ENCODE results near the gene SDK1. TPM values are rescaled to one million over a fixed set of nuclear protein-coding genes. Genes with fewer than 3 reads are reported as not detected.

The SDK1 gene
- total RNA-seq, 2 donors from 2014 or later, result 19.8 to 32.4 TPM

DNA sequence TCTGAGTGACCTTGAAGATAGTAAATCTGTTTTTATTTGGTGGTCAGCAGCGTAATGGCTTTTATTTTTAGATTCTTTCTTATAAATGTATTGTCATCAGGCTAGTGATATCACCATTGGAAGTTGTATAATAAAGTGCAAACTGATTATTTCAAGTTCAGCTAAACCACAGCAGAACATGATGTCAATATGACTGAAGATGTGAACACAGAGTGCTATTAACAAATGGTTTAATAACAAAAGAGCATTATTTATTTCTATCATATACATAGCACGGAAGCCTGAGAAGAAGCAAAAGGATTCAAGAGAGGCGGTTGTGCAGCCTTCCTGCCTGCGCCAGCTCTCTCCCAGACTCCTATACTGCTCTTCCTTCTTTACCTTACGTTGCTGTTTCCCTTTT is 142.7 kb downstream of the SDK1 start:
- DNase-seq, result no peak
- WGBS, 2 donors, result 79 to 91% methylated on average over 5 of the region's 5 CpGs

DNA sequence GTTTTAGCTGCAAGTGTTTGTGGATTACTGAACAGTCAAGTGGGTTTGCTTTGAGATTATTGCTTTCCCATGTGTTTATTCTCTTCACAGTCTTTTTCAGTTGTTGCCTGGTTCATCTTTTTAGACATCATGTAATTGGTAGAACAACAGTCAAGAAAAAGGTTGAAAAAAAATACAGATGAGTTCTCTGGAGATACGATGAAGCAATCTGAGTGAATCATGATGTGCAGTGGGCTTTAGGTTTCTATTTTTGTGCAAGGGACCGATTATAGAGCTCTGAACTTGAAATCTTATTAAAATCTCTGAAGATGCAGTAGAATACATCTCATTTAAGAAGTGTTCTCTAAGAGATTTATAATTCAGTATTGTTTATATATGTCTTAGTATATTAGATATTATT is 145.7 kb downstream of the SDK1 start:
- ATAC-seq, result no peak
- no peaks in the 10 kb centered on the region for H3K36me3 ChIP-seq (replicated peaks in 1 of 2; ENCODE audit: insufficient read depth in 1 of 2, low read depth in 2 of 2)
- DNase-seq, result no peak
- H3K4me3 ChIP-seq, result no peak overlapping the region
- H3K9me3 ChIP-seq, result no peaks in the 10 kb centered on the region
- H3K4me1 ChIP-seq, result peaks cover 6% of the 10 kb centered on the region
- no peaks in the 10 kb centered on the region for H3K27me3 ChIP-seq
- WGBS, 2 donors, result 82 to 88% methylated on average over 2 of the region's 2 CpGs
- no peak overlapping the region for H3K27ac ChIP-seq
- TF ChIP-seq POLR2A (IDR thresholded peaks at IDR 0.05), result no peak
- TF ChIP-seq, protein P1, sequence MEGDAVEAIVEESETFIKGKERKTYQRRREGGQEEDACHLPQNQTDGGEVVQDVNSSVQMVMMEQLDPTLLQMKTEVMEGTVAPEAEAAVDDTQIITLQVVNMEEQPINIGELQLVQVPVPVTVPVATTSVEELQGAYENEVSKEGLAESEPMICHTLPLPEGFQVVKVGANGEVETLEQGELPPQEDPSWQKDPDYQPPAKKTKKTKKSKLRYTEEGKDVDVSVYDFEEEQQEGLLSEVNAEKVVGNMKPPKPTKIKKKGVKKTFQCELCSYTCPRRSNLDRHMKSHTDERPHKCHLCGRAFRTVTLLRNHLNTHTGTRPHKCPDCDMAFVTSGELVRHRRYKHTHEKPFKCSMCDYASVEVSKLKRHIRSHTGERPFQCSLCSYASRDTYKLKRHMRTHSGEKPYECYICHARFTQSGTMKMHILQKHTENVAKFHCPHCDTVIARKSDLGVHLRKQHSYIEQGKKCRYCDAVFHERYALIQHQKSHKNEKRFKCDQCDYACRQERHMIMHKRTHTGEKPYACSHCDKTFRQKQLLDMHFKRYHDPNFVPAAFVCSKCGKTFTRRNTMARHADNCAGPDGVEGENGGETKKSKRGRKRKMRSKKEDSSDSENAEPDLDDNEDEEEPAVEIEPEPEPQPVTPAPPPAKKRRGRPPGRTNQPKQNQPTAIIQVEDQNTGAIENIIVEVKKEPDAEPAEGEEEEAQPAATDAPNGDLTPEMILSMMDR (IDR thresholded peaks at IDR 0.05), result no peak
- intact Hi-C loops (cut with DNase I), result no loop called here

More for the DNA sequence above, 142.7 kb downstream of the SDK1 start:
- Histone ChIP-seq H3K4me3 (no peak overlapping the region), H3K27me3 (no peaks in the 10 kb centered on the region), H3K27ac (no peak overlapping the region), H3K36me3 (replicated peaks in 1 of 2; ENCODE audit: insufficient read depth in 1 of 2, low read depth in 2 of 2) (no peaks in the 10 kb centered on the region), H3K9me3 (no peaks in the 10 kb centered on the region), H3K4me1 (peaks cover 6% of the 10 kb centered on the region)
- intact Hi-C loops (cut with DNase I), result no loop called here
- ATAC-seq, result no peak
- TF ChIP-seq, protein P1 (IDR thresholded peaks at IDR 0.05), result no peak
- TF ChIP-seq POLR2A (IDR thresholded peaks at IDR 0.05), result no peak

DNA sequence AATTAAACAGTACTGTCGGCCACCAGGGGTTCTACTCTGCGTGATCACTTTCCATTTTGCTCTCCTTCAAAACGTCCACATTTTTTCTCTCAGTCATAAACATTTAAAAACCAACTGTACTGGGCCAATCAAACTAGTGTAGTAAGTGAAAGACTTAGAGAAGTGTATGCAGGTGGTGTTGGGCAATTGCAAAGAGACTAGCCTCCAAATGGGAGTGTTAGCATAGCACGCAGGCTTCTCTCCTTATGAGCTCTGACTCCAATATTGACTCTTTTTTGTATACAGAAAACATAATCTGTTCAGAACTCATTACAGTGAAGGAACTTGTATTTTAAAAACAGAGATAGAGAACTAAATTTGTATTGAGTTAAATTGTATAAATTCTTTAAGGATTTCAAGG is 150.6 kb downstream of the SDK1 start:
- no peak overlapping the region for H3K4me3 ChIP-seq
- WGBS, 2 donors, result 38 to 45% methylated on average over 4 of the region's 4 CpGs

DNA sequence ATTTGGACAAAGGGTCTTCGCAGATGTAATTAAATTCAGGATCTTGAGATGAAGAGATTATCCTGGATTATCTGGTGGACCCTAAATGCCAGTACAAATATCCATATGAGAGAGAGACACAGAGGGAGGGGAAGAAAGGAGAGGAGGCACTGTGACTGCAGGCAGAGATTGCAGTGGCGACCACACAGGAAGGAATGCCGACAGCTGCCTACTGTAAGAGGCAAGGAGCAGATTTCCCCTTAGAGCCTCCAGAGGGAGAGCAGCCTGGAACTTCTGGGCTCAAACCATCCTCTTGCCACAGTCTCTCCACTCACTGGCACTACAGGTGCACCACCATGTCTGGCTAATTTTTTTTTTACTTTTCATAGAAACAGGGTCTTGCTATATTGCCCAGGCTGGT is 152.3 kb downstream of the SDK1 start:
- no peak overlapping the region for H3K4me3 ChIP-seq
- H3K27ac ChIP-seq, result no peak overlapping the region
- H3K36me3 ChIP-seq (replicated peaks in 1 of 2; ENCODE audit: insufficient read depth in 1 of 2, low read depth in 2 of 2), result no peaks in the 10 kb centered on the region
- DNase-seq (no peak), ATAC-seq (no peak)
- intact Hi-C loops (cut with DNase I), result no loop called here
- H3K4me1 ChIP-seq, result peaks cover 8% of the 10 kb centered on the region
- WGBS, 2 donors, result 89 to 92% methylated on average over 3 of the region's 3 CpGs
- no peaks in the 10 kb centered on the region for H3K27me3 ChIP-seq
- TF ChIP-seq, protein P1 (IDR thresholded peaks at IDR 0.05), result no peak
- no peak for TF ChIP-seq POLR2A (IDR thresholded peaks at IDR 0.05)
- no peaks in the 10 kb centered on the region for H3K9me3 ChIP-seq

More for the DNA sequence above, 150.6 kb downstream of the SDK1 start:
- DNase-seq (peak in 2 of 4 donors; percentile 8 to 15), ATAC-seq (peak; percentile 30)
- H3K9me3 ChIP-seq, result no peaks in the 10 kb centered on the region
- no peaks in the 10 kb centered on the region for H3K27me3 ChIP-seq
- TF ChIP-seq, protein P1 (IDR thresholded peaks at IDR 0.05), result no peak
- TF ChIP-seq POLR2A (IDR thresholded peaks at IDR 0.05), result no peak
- intact Hi-C loops (cut with DNase I), result no loop called here
- H3K36me3 ChIP-seq (replicated peaks in 1 of 2; ENCODE audit: insufficient read depth in 1 of 2, low read depth in 2 of 2), result no peaks in the 10 kb centered on the region
- peaks cover 8% of the 10 kb centered on the region for H3K4me1 ChIP-seq
- no peak overlapping the region for H3K27ac ChIP-seq

DNA sequence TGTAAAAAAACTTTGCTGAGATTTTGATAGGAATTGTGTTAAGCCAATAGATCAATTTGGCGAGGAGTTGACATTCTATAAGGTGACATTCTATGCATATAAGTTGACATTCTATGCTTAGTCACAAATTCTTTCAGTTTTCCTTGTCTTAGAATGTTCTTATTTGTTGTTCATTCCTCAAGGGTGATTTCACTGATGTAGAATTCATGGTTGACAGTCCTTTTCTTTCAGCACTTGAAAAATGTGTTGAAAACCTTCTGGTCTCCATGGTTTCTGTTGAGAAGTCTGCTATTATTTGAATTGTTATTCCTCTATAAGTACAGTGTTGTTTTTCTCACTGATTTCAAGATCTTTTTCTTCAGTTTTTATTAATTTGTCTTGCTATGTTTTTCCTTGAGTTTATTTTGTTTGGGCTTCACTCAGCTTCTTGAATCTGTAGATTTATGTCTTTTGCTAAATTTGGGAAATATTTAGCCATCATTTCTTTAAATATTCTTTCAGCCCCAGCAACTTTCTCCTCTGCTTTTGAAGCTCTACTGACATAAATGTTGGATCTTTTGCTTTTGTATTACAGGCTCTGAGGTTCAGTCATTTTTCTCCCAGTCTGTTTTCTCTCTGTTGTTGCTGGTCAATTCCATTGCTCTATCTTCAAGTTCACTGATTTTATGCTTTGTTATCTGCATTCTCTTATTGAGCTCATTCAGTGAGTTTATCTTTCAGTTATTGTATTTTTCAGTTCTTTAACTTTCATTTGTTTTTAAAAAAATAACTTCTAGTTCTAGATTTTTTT is 154.9 kb downstream of the SDK1 start:
- H3K4me1 ChIP-seq, result peaks cover 8% of the 10 kb centered on the region
- DNase-seq (no peak), ATAC-seq (no peak)
- H3K4me3 ChIP-seq, result no peak overlapping the region
- H3K9me3 ChIP-seq, result no peaks in the 10 kb centered on the region
- H3K36me3 ChIP-seq (replicated peaks in 1 of 2; ENCODE audit: insufficient read depth in 1 of 2, low read depth in 2 of 2), result no peaks in the 10 kb centered on the region
- no peak for TF ChIP-seq POLR2A (IDR thresholded peaks at IDR 0.05)
- TF ChIP-seq, protein P1 (IDR thresholded peaks at IDR 0.05), result no peak
- H3K27ac ChIP-seq, result no peak overlapping the region
- 97 to 100% methylated on average over 1 of the region's 1 CpG for WGBS, 2 donors
- intact Hi-C loops (cut with DNase I), result no loop called here
- H3K27me3 ChIP-seq, result no peaks in the 10 kb centered on the region

All from body of pancreas (tissue), 4 donors.